Stimulated activated CD8-positive, alpha-beta memory T cell treated with anti-CD3 and anti-CD28 coated beads, Interleukin-15, amount 100 ng/mL, for 1 hour (primary cell): ENCODE results near the gene RIT2.

ENCODE experiments used
- DNase-seq: peaks from one replicate; pipeline ENCODE4 v3.0.0-alpha.2; 2020; ENCODE audit warnings: low read depth

RIT2 gene

GRCh38 chr18:43115076-43115921, at the start of gene RIT2:
RIT2 (minus strand) TSS chr18:43115685.
- DNase-seq = no peak

- no peak for DNase-seq
Observed at GRCh38 chr18:43161528-43161927, 46.0 kb upstream of the RIT2 start.

- DNase-seq = no peak
Observed at GRCh38 chr18:43160509-43160908, 45.0 kb upstream of the RIT2 start.

GRCh38 chr18:43159926-43160325, 44.4 kb upstream of the RIT2 start:
- DNase-seq = no peak

- DNase-seq = no peak
Observed at GRCh38 chr18:43159086-43159770, 43.7 kb upstream of the RIT2 start.

- DNase-seq = no peak
Observed at GRCh38 chr18:43158381-43158780, 42.9 kb upstream of the RIT2 start.

GRCh38 chr18:43155842-43156241, 40.4 kb upstream of the RIT2 start:
- no peak for DNase-seq

- no peak for DNase-seq
Observed at GRCh38 chr18:43148231-43148630, 32.7 kb upstream of the RIT2 start.

GRCh38 chr18:43141208-43141607, 25.7 kb upstream of the RIT2 start:
- no peak for DNase-seq

- no peak for DNase-seq
Observed at GRCh38 chr18:43139288-43139946, 23.9 kb upstream of the RIT2 start.

- no peak for DNase-seq
Observed at GRCh38 chr18:43134876-43135275, 19.4 kb upstream of the RIT2 start.

- no peak for DNase-seq
Observed at GRCh38 chr18:43130716-43131260, 15.3 kb upstream of the RIT2 start.

- no peak for DNase-seq
Observed at GRCh38 chr18:43129946-43130524, 14.6 kb upstream of the RIT2 start.

- DNase-seq = no peak
Observed at GRCh38 chr18:43125471-43125870, 10.0 kb upstream of the RIT2 start.

GRCh38 chr18:43122955-43123354, 7.5 kb upstream of the RIT2 start:
- DNase-seq = no peak

- DNase-seq = no peak
Observed at GRCh38 chr18:43116699-43117294, 1.3 kb upstream of the RIT2 start.

- no peak for DNase-seq
Observed at GRCh38 chr18:43113220-43113895, 2.1 kb downstream of the RIT2 start.

GRCh38 chr18:43108882-43109281, 6.6 kb downstream of the RIT2 start:
- DNase-seq = no peak

GRCh38 chr18:43108469-43108868, 7.0 kb downstream of the RIT2 start:
- DNase-seq = no peak

GRCh38 chr18:43093646-43094045, 21.8 kb downstream of the RIT2 start:
- DNase-seq = no peak

- no peak for DNase-seq
Observed at GRCh38 chr18:43092539-43092938, 22.9 kb downstream of the RIT2 start.
